Subcutaneous preadipocyte (primary cell): ENCODE data around the gene PLLP. TPM values are rescaled to one million over a fixed set of nuclear protein-coding genes. Genes with fewer than 3 reads are reported as not detected.

Experiments
- small RNA-seq: library from RNA; depleted of rRNA; stranded (forward); fragments of <200 nt; gene quantifications from one replicate; pipeline ENCODE3, GENCODE V24; 2012
- total RNA-seq: library from RNA; depleted of rRNA; stranded (reverse); fragments of >200 nt; gene quantifications from 2 replicates; pipeline ENCODE4 v1.2.3, GENCODE V29; 2012

The PLLP gene, protein sequence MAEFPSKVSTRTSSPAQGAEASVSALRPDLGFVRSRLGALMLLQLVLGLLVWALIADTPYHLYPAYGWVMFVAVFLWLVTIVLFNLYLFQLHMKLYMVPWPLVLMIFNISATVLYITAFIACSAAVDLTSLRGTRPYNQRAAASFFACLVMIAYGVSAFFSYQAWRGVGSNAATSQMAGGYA
- total RNA-seq: under 0.01 TPM in 1 of 2 replicates, not detected in the other

DNA sequence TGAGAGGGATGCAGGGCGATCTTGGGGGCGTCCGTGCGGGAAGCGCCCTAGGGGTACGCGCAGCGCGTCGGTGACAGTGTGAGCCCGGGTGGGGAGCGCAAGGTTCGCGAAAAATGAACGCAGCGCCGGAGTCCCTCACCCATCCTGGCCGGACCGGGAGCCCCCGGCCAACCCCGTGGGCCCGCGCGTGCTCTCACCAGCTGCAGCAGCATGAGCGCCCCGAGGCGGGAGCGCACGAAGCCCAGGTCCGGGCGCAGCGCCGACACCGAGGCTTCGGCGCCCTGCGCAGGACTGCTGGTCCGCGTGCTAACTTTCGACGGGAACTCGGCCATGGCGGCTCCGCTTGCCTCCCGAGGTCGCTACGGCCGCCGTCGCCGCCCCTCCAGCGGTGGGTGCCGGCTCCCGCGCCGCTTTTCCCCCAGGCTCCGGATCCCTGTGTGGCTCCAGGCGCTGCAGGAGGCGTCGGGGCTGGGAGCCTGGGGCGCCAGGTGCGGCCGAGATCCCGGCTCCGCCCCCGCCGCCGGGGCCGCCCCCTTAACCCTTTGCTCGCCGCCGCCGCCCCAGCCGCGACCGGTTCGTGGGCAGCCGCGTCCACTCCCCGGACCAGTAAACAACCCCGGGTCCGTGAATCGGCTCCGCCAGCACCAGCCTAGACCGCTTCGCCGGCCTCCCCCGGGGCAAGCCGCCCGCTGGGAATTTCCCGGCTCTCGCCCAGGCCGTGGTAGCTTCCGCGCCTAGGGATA, at the start of gene PLLP:
Gene PLLP, minus strand, starts transcription at position 464 of the 743 bp plus-strand sequence. Its CDS starts 132 bp downstream, at position 332.

DNA sequence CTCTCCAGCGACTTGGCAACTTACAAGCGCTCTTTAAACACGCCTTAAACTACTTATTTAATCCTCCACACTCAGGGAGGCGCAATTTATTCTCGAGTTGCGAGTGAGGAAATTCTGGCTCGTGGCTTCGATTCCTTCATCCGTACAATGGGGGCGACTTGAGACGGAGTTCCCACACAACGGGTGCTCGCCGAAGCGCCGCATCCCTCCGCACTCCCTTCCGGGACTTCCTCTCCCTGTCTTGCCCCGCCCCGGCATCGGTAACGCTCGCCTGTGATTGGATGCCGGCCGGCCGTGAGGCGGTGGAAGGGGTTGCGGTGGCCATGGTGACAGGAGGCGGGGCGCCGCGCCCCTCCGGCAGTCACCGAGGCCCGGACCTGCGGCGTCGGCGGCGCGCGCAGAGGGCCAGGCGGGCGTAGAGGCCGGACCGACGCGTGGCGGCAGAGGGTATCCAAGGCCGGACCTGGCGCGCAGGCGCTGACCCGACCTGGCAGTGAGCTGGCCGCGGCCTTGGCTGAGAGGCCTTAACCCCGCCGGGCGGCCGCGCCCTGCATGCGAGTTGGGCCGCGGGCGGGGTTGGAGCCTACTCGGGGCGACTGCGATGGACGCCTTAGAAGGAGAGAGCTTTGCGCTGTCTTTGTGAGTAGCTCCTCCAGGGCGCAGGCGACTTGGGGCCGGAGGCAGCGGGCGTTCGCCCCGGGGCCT, 39.6 kb downstream of the PLLP start, which contains the start of gene ARL2BP:
Gene ARL2BP, plus strand, starts transcription at position 493 of the 705 bp plus-strand sequence. Its CDS starts 109 bp downstream, at position 602.

Small RNAs within 50 kb of the gene (small RNA-seq; reads per million reads assigned to genes)
- not detected for gene AC108081.1

Other genes starting within 250 kb of the PLLP start
- 12.1 and 15.6 TPM in 2 replicates for gene CPNE2, start 192.1 kb downstream of the PLLP start, total RNA-seq
- gene PSME3IP1, start 98.6 kb downstream of the PLLP start, total RNA-seq: 59.5 and 72.3 TPM in 2 replicates
- gene RSPRY1, start 98.3 kb downstream of the PLLP start, total RNA-seq: 41.2 and 57.3 TPM in 2 replicates
- 62.8 and 76.8 TPM in 2 replicates for gene ARL2BP, start 39.4 kb downstream of the PLLP start, total RNA-seq
- gene CCL22, start 74.1 kb upstream of the PLLP start, total RNA-seq: not detected in 2 replicates
- not detected in 2 replicates for gene CX3CL1, start 87.8 kb upstream of the PLLP start, total RNA-seq
- gene CCL17, start 120.1 kb upstream of the PLLP start, total RNA-seq: not detected in 2 replicates
- 41.5 and 47.5 TPM in 2 replicates for gene CIAPIN1, start 162.7 kb upstream of the PLLP start, total RNA-seq
- gene COQ9, start 162.8 kb upstream of the PLLP start, total RNA-seq: 44.1 and 49.3 TPM in 2 replicates
- gene POLR2C, start 178.0 kb upstream of the PLLP start, total RNA-seq: 83.4 and 98.1 TPM in 2 replicates
- 15.8 and 21.5 TPM in 2 replicates for gene DOK4, start 201.8 kb upstream of the PLLP start, total RNA-seq